Osteoblast (primary cell): ENCODE results near the gene ATG4B. TPM values are rescaled to one million over a fixed set of nuclear protein-coding genes. Genes with fewer than 3 reads are reported as not detected.

Experiments
- DNase-seq: peaks from one replicate; pipeline ENCODE4 v3.0.0; 2011; ENCODE audit warnings: low spot score, mixed read lengths; ENCODE audit not compliant: insufficient read length; ENCODE audit errors: missing footprints
- H2AFZ ChIP-seq: 2 replicates; pipeline ENCODE4 v1.6.0; 2011; ENCODE audit warnings: mild to moderate bottlenecking, low read length
- H3K27ac ChIP-seq: 2 replicates; pipeline ENCODE4 v1.5.1; 2011; ENCODE audit warnings: mild to moderate bottlenecking, low read depth, low read length, moderate library complexity
- H3K27me3 ChIP-seq: 2 replicates; pipeline ENCODE4 v1.6.0; 2012; ENCODE audit warnings: mild to moderate bottlenecking, control low read depth, inconsistent platforms, low read length, moderate library complexity; ENCODE audit not compliant: insufficient read depth
- H3K36me3 ChIP-seq: 2 replicates; pipeline ENCODE4 v1.5.1; 2011; ENCODE audit warnings: mild to moderate bottlenecking, low read length, control low read depth, moderate library complexity; ENCODE audit not compliant: insufficient read depth
- H3K4me1 ChIP-seq: 2 replicates; pipeline ENCODE4 v1.5.1; 2011; ENCODE audit warnings: mild to moderate bottlenecking, low read length, control low read depth, moderate library complexity; ENCODE audit not compliant: insufficient read depth
- H3K4me2 ChIP-seq: 2 replicates; pipeline ENCODE4 v1.6.0; 2011; ENCODE audit warnings: mild to moderate bottlenecking, low read length; ENCODE audit not compliant: insufficient read depth
- H3K4me3 ChIP-seq: fragments of 200-600 bp; sonication (generic); 3 replicates; pipeline ENCODE4 v1.5.1; 2012; ENCODE audit warnings: mild to moderate bottlenecking, low read length, inconsistent platforms; ENCODE audit not compliant: insufficient read depth
- H3K79me2 ChIP-seq: 2 replicates; pipeline ENCODE4 v1.6.0; 2012; ENCODE audit warnings: mild to moderate bottlenecking, low read length, control low read depth, inconsistent platforms; ENCODE audit not compliant: insufficient read depth
- H3K9me3 ChIP-seq: 2 replicates; pipeline ENCODE4 v1.5.1; 2011; ENCODE audit warnings: low read depth, low read length, control low read depth
- H4K20me1 ChIP-seq: 2 replicates; pipeline ENCODE4 v1.6.0; 2012; ENCODE audit warnings: mild to moderate bottlenecking, low read length, control low read depth; ENCODE audit not compliant: insufficient read depth
- CTCF ChIP-seq: IDR thresholded peaks from 2 replicates; pipeline ENCODE4 v1.5.1; 2011; ENCODE audit warnings: mild to moderate bottlenecking, low read depth, low read length, moderate library complexity; ENCODE audit errors: extremely low read depth
- total RNA-seq: library from RNA; depleted of rRNA; stranded (reverse); fragments of >200 nt; gene quantifications from 2 replicates; pipeline ENCODE4 v1.2.3, GENCODE V29; 2012

The ATG4B gene
- total RNA-seq, 1 donor: 42.7 TPM

- TF ChIP-seq CTCF: no peak
- H3K9me3 ChIP-seq: no peaks in the 10 kb centered on the region
Observed at GRCh38 chr2:241677392-241677791, 39.9 kb downstream of the ATG4B start.

GRCh38 chr2:241678307-241678706 is 40.8 kb downstream of the ATG4B start:
- TF ChIP-seq CTCF: no peak
- peaks cover 55% of the 10 kb centered on the region for H3K36me3 ChIP-seq

More at GRCh38 chr2:241677392-241677791, 39.9 kb downstream of the ATG4B start:
- no peak overlapping the region for H3K4me3 ChIP-seq
- H3K4me1 ChIP-seq: peaks cover 30% of the 10 kb centered on the region
- no peak overlapping the region for H3K4me2 ChIP-seq
- H2AFZ ChIP-seq: no peak overlapping the region
- H4K20me1 ChIP-seq: peaks cover 2% of the 10 kb centered on the region
- no peak overlapping the region for H3K27ac ChIP-seq
- peaks cover 16% of the 10 kb centered on the region for H3K79me2 ChIP-seq
- peaks cover 49% of the 10 kb centered on the region for H3K36me3 ChIP-seq
- no peak for DNase-seq
- H3K27me3 ChIP-seq: no peaks in the 10 kb centered on the region

GRCh38 chr2:241678784-241679540 is 41.5 kb downstream of the ATG4B start:
- Histone ChIP-seq H3K79me2 (peaks cover 29% of the 10 kb centered on the region), H4K20me1 (peaks cover 2% of the 10 kb centered on the region), H3K36me3 (peaks cover 61% of the 10 kb centered on the region), H3K4me1 (peaks cover 30% of the 10 kb centered on the region), H3K4me2 (no peak overlapping the region), H3K27me3 (no peaks in the 10 kb centered on the region), H2AFZ (no peak overlapping the region), H3K27ac (no peak overlapping the region), H3K4me3 (no peak overlapping the region), H3K9me3 (no peaks in the 10 kb centered on the region)
- TF ChIP-seq CTCF: no peak
- DNase-seq: no peak

More at GRCh38 chr2:241678307-241678706, 40.8 kb downstream of the ATG4B start:
- Histone ChIP-seq H3K27ac (no peak overlapping the region), H3K27me3 (no peaks in the 10 kb centered on the region), H3K9me3 (no peaks in the 10 kb centered on the region), H3K4me2 (no peak overlapping the region), H2AFZ (no peak overlapping the region), H4K20me1 (peaks cover 2% of the 10 kb centered on the region), H3K79me2 (peaks cover 23% of the 10 kb centered on the region), H3K4me3 (no peak overlapping the region), H3K4me1 (peaks cover 30% of the 10 kb centered on the region)
- no peak for DNase-seq

GRCh38 chr2:241680044-241680443 is 42.6 kb downstream of the ATG4B start:
- Histone ChIP-seq H2AFZ (no peak overlapping the region), H3K4me3 (no peak overlapping the region), H3K4me1 (peaks cover 23% of the 10 kb centered on the region), H4K20me1 (no peaks in the 10 kb centered on the region), H3K79me2 (peaks cover 38% of the 10 kb centered on the region), H3K27ac (peak overlapping the region; percentile 80), H3K9me3 (no peaks in the 10 kb centered on the region), H3K4me2 (no peak overlapping the region), H3K36me3 (peaks cover 69% of the 10 kb centered on the region), H3K27me3 (no peaks in the 10 kb centered on the region)
- no peak for TF ChIP-seq CTCF
- no peak for DNase-seq
